OCI-M1 (cell line): ENCODE measurements around the gene HINT2.

Experiments
- DNase-seq: peaks from one replicate; lab custom pipeline; 2025; lab: John Stamatoyannopoulos, UW

Gene HINT2

GRCh38 chr9:35811381-35812024 is 3.3 kb downstream of the HINT2 start:
- no peak for DNase-seq

- no peak for DNase-seq
Measured at GRCh38 chr9:35810122-35810521, 4.7 kb downstream of the HINT2 start.

GRCh38 chr9:35808433-35808832 is 6.4 kb downstream of the HINT2 start:
- DNase-seq, result no peak

- no peak for DNase-seq
Measured at GRCh38 chr9:35806101-35806500, 8.7 kb downstream of the HINT2 start.

DNA sequence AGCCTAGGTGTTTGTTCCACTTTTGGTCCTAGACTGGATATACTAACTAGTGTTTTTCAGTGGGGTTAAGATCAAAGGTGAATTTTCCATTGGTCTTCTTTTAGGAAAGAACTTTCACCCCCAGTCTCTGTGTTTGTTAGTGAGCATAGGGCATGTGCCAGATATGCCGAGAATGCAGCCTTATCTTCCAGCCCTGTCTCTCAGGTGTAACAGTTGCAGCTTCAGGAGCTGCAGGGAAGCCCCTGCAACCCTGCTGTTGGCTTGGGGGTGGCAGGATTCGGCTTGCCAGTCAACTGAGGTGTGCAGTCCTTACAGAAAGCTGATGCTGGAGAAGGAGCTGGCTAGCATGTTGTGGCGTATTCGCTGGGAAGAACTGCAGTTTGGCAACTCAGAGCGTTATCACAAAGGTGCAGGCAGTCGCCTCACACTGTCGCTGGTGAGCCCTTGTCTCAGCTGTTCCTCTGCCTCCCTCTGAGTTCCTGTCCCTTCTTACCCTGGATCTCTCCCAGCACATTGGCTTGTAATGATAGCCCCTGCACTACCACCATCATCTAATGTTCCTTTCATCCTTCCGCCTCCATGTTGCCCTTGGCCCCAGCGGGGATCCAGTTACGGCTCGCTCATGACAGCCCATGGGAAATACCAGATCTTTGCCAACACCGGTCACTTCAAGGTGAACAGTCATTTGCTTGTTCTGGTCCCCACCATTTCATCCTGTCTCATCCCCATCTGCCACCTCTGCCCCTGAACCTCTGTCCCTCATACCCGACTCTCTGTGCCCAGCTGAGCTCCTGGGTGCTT is 13.3 kb downstream of the HINT2 start:
- DNase-seq, result no peak

- no peak for DNase-seq
Measured at GRCh38 chr9:35800530-35800929, 14.3 kb downstream of the HINT2 start.

GRCh38 chr9:35798658-35799374 is 16.0 kb downstream of the HINT2 start:
- peak; percentile 25 for DNase-seq

DNA sequence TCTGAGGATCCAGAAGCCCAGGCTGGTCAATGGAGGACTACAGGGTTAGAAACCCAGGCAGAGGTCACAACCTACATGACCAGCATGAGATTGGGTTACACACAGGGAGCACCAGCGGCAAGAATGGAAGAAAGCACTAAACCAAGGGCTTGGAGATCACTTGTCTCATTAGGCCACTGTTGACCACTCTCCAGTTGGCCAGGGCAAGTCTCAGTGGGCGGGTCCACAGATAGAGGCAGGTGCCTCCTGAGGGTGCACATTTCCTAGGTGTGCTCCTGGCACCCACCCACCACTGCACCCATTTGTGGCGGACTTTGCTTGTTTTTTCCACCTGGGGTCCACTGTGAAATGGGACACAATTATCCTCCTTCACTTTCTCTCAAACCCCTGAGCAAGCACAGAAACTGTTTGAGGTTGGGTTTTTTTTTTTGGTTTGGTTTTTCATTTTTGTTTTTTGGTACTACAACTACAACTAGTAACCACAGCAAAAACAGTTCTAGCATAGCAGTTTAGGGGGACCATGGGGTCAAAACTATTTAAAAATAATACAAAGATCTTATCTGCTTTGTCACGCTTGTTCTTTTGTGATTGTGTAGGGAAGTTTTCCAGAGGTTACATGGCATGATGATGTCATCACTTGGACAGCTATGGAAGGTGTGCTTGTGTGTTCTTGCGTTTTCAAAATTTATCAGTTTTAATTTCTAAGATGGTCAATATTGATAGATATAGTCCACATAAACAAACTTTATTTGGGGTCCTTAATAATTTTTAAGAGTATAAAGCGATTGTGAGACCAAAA is 17.3 kb downstream of the HINT2 start:
- no peak for DNase-seq

GRCh38 chr9:35795695-35796094 is 19.1 kb downstream of the HINT2 start:
- DNase-seq, result no peak

GRCh38 chr9:35793461-35793860 is 21.4 kb downstream of the HINT2 start:
- no peak for DNase-seq

- DNase-seq, result no peak
Measured at GRCh38 chr9:35792826-35793225, 22.0 kb downstream of the HINT2 start.

- DNase-seq, result no peak
Measured at GRCh38 chr9:35792024-35792813, 22.6 kb downstream of the HINT2 start.

- DNase-seq, result no peak
Measured at GRCh38 chr9:35791297-35791921, 23.4 kb downstream of the HINT2 start, which contains the start of gene NPR2. Gene NPR2 (plus strand): TSS chr9:35791591. CDS start chr9:35792409, 818 bp downstream.

DNA sequence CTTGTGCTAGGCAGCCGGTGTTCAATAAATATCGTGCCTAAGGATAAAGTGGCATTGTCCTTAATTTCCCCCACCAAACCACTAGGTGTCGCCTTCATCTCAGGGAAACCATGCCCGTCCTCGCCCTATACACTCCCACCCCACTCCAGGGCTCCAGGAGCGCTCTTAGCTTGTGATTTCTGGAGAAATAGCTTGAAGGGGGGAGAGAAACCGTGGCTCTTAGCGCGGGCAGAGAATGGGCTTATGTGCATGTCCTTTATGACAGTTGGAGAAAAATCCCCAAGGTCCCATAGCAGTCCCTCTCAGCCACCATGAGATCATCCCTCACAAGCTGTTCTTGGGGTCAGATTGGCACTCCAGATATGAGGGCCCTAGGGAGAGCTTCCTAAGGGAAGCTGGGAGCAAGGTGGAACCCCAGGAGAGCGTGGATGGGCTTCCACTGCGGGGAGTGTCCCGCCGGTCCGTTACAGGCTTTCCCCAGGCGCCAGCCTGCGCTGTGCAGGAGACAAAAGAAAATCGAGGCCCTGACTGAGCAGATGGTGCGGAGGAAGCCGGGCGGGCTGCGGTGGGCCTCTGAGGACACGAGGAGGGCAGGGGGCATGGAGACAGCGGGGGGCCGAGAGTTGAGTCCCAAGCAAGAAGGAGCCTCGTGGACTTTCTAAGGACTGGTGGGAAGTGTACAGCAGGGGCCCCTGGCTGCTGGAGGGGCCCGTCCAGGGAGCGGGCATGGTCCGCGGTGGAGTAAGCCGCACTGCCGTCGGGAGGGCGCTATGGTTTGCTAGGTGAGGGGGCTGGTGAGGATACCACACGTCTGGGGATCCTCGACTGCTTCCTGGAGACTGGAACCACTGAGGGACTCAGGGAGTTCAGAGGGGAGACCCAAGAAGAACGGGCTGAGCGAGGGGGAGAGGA is 24.2 kb downstream of the HINT2 start:
- DNase-seq, result peak; percentile 79

DNA sequence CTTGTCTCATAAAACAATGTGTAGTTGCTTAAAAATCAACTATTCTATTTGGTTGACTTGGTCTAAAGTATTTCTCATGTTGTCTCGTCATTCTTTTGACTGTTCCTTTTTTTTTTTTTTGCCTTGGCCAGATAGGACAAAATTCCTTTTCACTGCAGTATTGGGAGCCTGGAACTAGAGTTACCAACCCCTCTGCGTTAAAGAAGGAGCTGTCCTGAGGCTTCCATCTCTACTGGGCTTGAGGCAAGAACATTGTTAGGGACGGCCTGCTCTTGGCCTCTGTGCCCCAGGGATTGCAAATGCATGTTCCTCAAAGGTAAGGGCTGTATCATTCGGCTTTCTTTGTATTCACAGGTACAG is 24.8 kb downstream of the HINT2 start:
- DNase-seq, result no peak

- peak; percentile 45 for DNase-seq
Measured at GRCh38 chr9:35789541-35789940, 25.3 kb downstream of the HINT2 start.

DNA sequence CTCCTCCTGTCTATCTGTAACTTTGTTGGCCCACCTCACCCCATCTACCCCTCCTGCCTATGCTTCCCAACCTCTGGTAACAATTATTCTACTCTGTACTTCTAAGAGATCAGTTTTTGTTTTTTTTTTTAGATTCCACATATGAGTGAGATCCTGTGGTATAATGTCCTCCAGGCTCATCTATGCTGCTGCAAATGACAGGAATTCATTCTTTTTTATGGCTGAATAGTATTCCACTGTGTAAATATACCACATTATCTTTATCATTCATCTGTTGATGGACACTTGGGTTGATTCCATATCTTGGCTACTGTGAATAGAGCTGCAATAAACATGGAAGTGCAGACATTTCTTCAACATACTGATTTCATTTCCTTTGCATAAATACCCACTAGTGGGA is 31.4 kb downstream of the HINT2 start:
- no peak for DNase-seq

GRCh38 chr9:35781066-35781465 is 33.8 kb downstream of the HINT2 start:
- DNase-seq, result no peak

DNA sequence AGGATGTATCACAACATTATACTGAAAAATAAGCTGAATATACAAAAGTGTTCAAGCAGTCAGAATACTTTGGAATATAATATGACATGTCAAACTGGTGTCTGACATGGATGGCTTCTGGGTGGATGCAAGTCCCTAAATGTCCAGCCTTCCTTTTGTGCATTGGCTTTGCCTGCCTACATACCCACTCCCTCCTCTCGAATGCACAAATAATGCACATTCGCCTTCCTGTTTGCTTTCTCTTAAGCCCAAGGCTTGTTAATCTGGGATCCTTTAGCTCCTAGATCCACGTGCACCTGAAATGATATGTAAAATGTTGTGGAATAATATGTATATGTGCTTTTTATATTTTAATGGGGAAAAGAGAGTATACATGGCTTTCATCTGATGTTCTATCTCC is 36.3 kb downstream of the HINT2 start:
- DNase-seq, result no peak

GRCh38 chr9:35776018-35776417 is 38.8 kb downstream of the HINT2 start:
- no peak for DNase-seq
